HepG2 (cell line): ENCODE measurements around the gene RAPGEF5. TPM values are rescaled to one million over a fixed set of nuclear protein-coding genes. Genes with fewer than 3 reads are reported as not detected.

Experiments used
- BORCS8-MEF2B ChIP-seq: sonication (generic); formaldehyde crosslinking; IDR thresholded peaks from 2 replicates; pipeline ENCODE4 v1.8.0; 2022; ENCODE audit warnings: mild to moderate bottlenecking, missing genetic modification reagents
- EED ChIP-seq: sonication (generic); formaldehyde crosslinking; IDR thresholded peaks from 2 replicates; pipeline ENCODE4 v1.5.0; 2020; ENCODE audit warnings: mild to moderate bottlenecking, missing genetic modification reagents
- FOXK2 ChIP-seq: fragments of 450-650 bp; IDR thresholded peaks from 2 replicates; pipeline ENCODE4 v1.6.1; 2016
- FOXP1 ChIP-seq, 2 experiments: fragments of 450-650 bp in 1 of 2; IDR thresholded peaks; 2 replicates each; pipeline ENCODE4 v1.6.1; 2017 to 2018; ENCODE audit warnings: antibody characterized with exemption in 1 of 2
- KDM6A ChIP-seq: IDR thresholded peaks from 2 replicates; pipeline ENCODE4 v1.6.1; 2016; ENCODE audit warnings: low read depth
- PLRG1 ChIP-seq: fragments of 450-650 bp; conservative IDR thresholded peaks from 2 replicates; pipeline ENCODE4 v1.6.1; 2016
- SP2 ChIP-seq: sonication (generic); formaldehyde crosslinking; IDR thresholded peaks from 2 replicates; pipeline ENCODE4 v1.5.1; 2020; ENCODE audit warnings: mild to moderate bottlenecking, missing genetic modification reagents
- THAP7 ChIP-seq: sonication (generic); formaldehyde crosslinking; IDR thresholded peaks from 2 replicates; pipeline ENCODE4 v1.8.1; 2023; ENCODE audit warnings: mild to moderate bottlenecking, missing genetic modification reagents
- ZBTB10 ChIP-seq: sonication (generic); formaldehyde crosslinking; IDR thresholded peaks from 2 replicates; pipeline ENCODE4 v1.4.0; 2020; ENCODE audit warnings: missing genetic modification reagents, borderline replicate concordance
- ZFP82 ChIP-seq: sonication (generic); formaldehyde crosslinking; IDR thresholded peaks from 2 replicates; pipeline ENCODE4 v1.5.1; 2020; ENCODE audit warnings: mild to moderate bottlenecking, missing genetic modification reagents, borderline replicate concordance
- ZKSCAN5 ChIP-seq: sonication (generic); formaldehyde crosslinking; IDR thresholded peaks from 2 replicates; pipeline ENCODE4 v1.5.1; 2020; ENCODE audit warnings: mild to moderate bottlenecking, missing genetic modification reagents
- ZNF20 ChIP-seq: sonication (generic); formaldehyde crosslinking; IDR thresholded peaks from 2 replicates; pipeline ENCODE4 v1.4.0; 2020; ENCODE audit warnings: mild to moderate bottlenecking, moderate library complexity, missing genetic modification reagents
- ZNF280D ChIP-seq: sonication (generic); formaldehyde crosslinking; IDR thresholded peaks from 2 replicates; pipeline ENCODE4 v1.5.1; 2020; ENCODE audit warnings: mild to moderate bottlenecking, missing genetic modification reagents
- ZNF614 ChIP-seq: IDR thresholded peaks from 2 replicates; pipeline ENCODE4 v1.6.1; 2018; ENCODE audit warnings: missing biosample characterization, missing genetic modification reagents, inconsistent platforms, borderline replicate concordance
- ZNF646 ChIP-seq: sonication (generic); formaldehyde crosslinking; IDR thresholded peaks from 2 replicates; pipeline ENCODE4 v1.9.0; 2021; ENCODE audit warnings: mild to moderate bottlenecking, missing genetic modification reagents
- ZNF678 ChIP-seq: sonication (generic); formaldehyde crosslinking; IDR thresholded peaks from 2 replicates; pipeline ENCODE4 v1.4.0; 2020; ENCODE audit warnings: mild to moderate bottlenecking, missing genetic modification reagents
- ZNF773 ChIP-seq: sonication (generic); formaldehyde crosslinking; IDR thresholded peaks from 2 replicates; pipeline ENCODE4 v1.4.0; 2020; ENCODE audit warnings: missing genetic modification reagents, borderline replicate concordance
- polyA plus RNA-seq, 8 experiments: library from polyadenylated mRNA; depleted of rRNA in 3 of 8; stranded (reverse) in 7 of 8; unstranded in 1 of 8; fragments of >200 nt; fragmentation: Illumina TruSeq in 4 of 8; extraction: Trizol in 4 of 8; gene quantifications; 2 replicates each; pipeline versions ENCODE4 v1.2.1 to v1.2.3, GENCODE V29; 2011 to 2016; ENCODE audit warnings: low read depth in 4 of 8, missing spikeins in 1 of 8, mixed read lengths in 1 of 8; ENCODE audit not compliant: insufficient read depth in 1 of 8
- total RNA-seq, 5 experiments: library from RNA; depleted of rRNA; stranded (reverse); fragments of >200 nt; fragmentation: Illumina TruSeq; extraction: Trizol; gene quantifications; 2 replicates each; pipeline ENCODE4 v1.2.3, GENCODE V29; 2016; ENCODE audit warnings: low read depth in 1 of 5

Gene RAPGEF5
- total and polyA plus RNA-seq, 2 of the 13 experiments (the other 11 are each of a cell fraction or from before 2014, with no cell fraction given): 17.1 to 23.4 TPM

GRCh38 chr7:22378199-22378980 is 21.4 kb upstream of the RAPGEF5 start (continued):
- TF ChIP-seq ZBTB10 (CRISPR knock-in tag) (no peak), ZNF614 (CRISPR knock-in tag) (peak; percentile 72; the same call in 1 of the 2 replicates), ZNF20 (CRISPR knock-in tag) (no peak), ZNF280D (CRISPR knock-in tag) (no peak), FOXP1 (IDR thresholded peaks at IDR 0.05) (no peak), FOXP1 (CRISPR knock-in tag; IDR thresholded peaks at IDR 0.05) (peak; percentile 44; the same call in 1 of the 2 replicates), ZNF773 (CRISPR knock-in tag) (no peak), EED (no peak), FOXK2 (peak; percentile 73), ZFP82 (CRISPR knock-in tag) (no peak), KDM6A (peak; percentile 20; the same call in 1 of the 2 replicates), ZKSCAN5 (CRISPR knock-in tag) (no peak), THAP7 (CRISPR knock-in tag) (no peak), PLRG1 (no peak), SP2 (CRISPR knock-in tag) (no peak), ZNF678 (CRISPR knock-in tag) (no peak), ZNF646 (no peak), BORCS8-MEF2B (CRISPR knock-in tag) (no peak)
